Gastroesophageal sphincter (tissue), 4 donors: ENCODE results near the gene ETFRF1. TPM values are rescaled to one million over a fixed set of nuclear protein-coding genes. Genes with fewer than 3 reads are reported as not detected.

Experiments used
- ATAC-seq: fragments of 150-250 bp; one replicate; pipeline ENCODE4 v1.9.1; 2016; ENCODE audit warnings: mild to moderate bottlenecking, moderate library complexity
- H3K27ac ChIP-seq, 4 donors: fragments of 200-600 bp; sonication (generic) in 3 of 4; 1 replicate in 3 of 4; 2 replicates in 1 of 4; pipeline ENCODE4 v1.5.1; 2016 to 2019
- H3K27me3 ChIP-seq: fragments of 200-600 bp; sonication (generic); one replicate; pipeline ENCODE4 v1.5.1; 2019
- H3K36me3 ChIP-seq, 2 donors: fragments of 200-600 bp; sonication (generic); one replicate each; pipeline ENCODE4 v1.5.1; 2019; ENCODE audit warnings: control low read depth in 1 of 2
- H3K4me1 ChIP-seq, 3 donors: fragments of 200-600 bp; sonication (generic); 1 replicate in 2 of 3; 2 replicates in 1 of 3; pipeline ENCODE4 v1.5.1; 2016 to 2019; ENCODE audit warnings: control low read depth in 2 of 3
- H3K4me3 ChIP-seq, 2 donors: fragments of 200-600 bp; sonication (generic); one replicate each; pipeline ENCODE4 v1.5.1; 2019; ENCODE audit warnings: mild to moderate bottlenecking in 1 of 2, moderate library complexity in 1 of 2
- H3K9me3 ChIP-seq, 3 donors: fragments of 200-600 bp; sonication (generic); one replicate each; pipeline ENCODE4 v1.5.1; 2017 to 2019; ENCODE audit warnings: control low read depth in 2 of 3
- EP300 ChIP-seq: sonication (generic); formaldehyde crosslinking; IDR thresholded peaks from one replicate; pipeline ENCODE4 v1.6.1; 2017; ENCODE audit warnings: antibody characterized with exemption, mild to moderate bottlenecking
- POLR2A ChIP-seq, 2 donors: fragments of 450-650 bp; IDR thresholded peaks; one replicate each; pipeline ENCODE4 v1.6.1; 2017; ENCODE audit warnings: antibody characterized with exemption in 2 of 2, mild to moderate bottlenecking in 2 of 2, moderate library complexity in 1 of 2
- POLR2AphosphoS5 ChIP-seq: sonication (generic); formaldehyde crosslinking; IDR thresholded peaks from one replicate; pipeline ENCODE4 v1.6.1; 2017; ENCODE audit warnings: antibody characterized with exemption
- WGBS, 2 donors: methylation state at CpG; one replicate each; pipeline ENCODE4 v1.1.5; 2018; ENCODE audit warnings: low coverage in 1 of 2; 5-methylcytosine and 5-hydroxymethylcytosine counted together
- total RNA-seq, 4 donors: library from RNA; depleted of rRNA; stranded (reverse); fragments of >200 nt; gene quantifications; one replicate each; pipeline ENCODE4 v1.1.0, GENCODE V29; 2016
- TF ChIP-seq, protein P1 (sequence below), 4 experiments: fragments of 200-600 bp in 2 of 4; fragments of 450-650 bp in 2 of 4; sonication (generic) in 1 of 4; IDR thresholded peaks; one replicate each; pipeline ENCODE4 v1.5.1; 2017 to 2019; ENCODE audit warnings: antibody characterized with exemption in 4 of 4, mild to moderate bottlenecking in 2 of 4, moderate library complexity in 2 of 4

ETFRF1 gene
- total RNA-seq, 4 donors from 2014 or later, result 45.8 to 73.8 (median 47.1) TPM

DNA sequence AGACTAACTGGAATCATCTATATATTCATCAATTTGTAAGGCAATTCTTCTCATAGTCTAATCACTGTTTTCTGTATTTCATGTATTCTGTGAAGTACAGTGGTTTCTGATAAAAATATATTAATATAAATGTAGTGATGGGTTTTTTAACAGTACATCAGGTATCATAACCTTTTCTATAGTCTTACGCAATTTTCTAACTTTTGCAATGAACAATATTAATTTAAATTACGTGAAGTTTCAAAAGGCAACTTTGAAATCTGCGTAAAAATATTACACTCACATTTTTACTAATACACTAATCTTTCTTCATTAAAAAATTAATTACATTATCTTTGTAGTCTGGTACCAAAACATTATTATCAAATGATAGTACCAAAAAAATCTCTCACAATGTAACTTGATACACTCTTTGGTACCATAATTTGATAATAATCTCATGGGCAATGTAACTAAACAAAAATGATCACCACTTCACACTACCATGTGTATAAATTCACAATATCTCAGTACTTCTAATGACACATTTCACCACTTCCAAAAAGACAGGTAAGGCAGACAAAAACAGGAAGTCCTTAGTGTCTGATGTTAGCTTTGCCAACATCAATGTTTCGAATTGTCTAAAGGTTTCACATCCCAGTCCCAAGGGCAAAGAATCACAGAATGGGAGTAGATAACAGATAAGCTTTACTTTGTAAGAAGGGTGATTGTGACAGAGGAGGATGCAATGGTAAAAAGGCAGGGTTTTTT, 8.8 kb upstream of the ETFRF1 start:
- H3K36me3 ChIP-seq, result no peaks in the 10 kb centered on the region
- H3K27ac ChIP-seq, result no peak overlapping the region
- no peaks in the 10 kb centered on the region for H3K27me3 ChIP-seq
- no peaks in the 10 kb centered on the region for H3K9me3 ChIP-seq
- no peak overlapping the region for H3K4me3 ChIP-seq
- H3K4me1 ChIP-seq, result no peaks in the 10 kb centered on the region
- no peak for ATAC-seq
- WGBS, 2 donors, result 77 to 89% methylated on average over 4 of the region's 4 CpGs
- TF ChIP-seq, protein P1, sequence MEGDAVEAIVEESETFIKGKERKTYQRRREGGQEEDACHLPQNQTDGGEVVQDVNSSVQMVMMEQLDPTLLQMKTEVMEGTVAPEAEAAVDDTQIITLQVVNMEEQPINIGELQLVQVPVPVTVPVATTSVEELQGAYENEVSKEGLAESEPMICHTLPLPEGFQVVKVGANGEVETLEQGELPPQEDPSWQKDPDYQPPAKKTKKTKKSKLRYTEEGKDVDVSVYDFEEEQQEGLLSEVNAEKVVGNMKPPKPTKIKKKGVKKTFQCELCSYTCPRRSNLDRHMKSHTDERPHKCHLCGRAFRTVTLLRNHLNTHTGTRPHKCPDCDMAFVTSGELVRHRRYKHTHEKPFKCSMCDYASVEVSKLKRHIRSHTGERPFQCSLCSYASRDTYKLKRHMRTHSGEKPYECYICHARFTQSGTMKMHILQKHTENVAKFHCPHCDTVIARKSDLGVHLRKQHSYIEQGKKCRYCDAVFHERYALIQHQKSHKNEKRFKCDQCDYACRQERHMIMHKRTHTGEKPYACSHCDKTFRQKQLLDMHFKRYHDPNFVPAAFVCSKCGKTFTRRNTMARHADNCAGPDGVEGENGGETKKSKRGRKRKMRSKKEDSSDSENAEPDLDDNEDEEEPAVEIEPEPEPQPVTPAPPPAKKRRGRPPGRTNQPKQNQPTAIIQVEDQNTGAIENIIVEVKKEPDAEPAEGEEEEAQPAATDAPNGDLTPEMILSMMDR (IDR thresholded peaks at IDR 0.05), result no peak
- TF ChIP-seq EP300 (no peak), POLR2A (IDR thresholded peaks at IDR 0.05) (no peak), POLR2AphosphoS5 (no peak)

DNA sequence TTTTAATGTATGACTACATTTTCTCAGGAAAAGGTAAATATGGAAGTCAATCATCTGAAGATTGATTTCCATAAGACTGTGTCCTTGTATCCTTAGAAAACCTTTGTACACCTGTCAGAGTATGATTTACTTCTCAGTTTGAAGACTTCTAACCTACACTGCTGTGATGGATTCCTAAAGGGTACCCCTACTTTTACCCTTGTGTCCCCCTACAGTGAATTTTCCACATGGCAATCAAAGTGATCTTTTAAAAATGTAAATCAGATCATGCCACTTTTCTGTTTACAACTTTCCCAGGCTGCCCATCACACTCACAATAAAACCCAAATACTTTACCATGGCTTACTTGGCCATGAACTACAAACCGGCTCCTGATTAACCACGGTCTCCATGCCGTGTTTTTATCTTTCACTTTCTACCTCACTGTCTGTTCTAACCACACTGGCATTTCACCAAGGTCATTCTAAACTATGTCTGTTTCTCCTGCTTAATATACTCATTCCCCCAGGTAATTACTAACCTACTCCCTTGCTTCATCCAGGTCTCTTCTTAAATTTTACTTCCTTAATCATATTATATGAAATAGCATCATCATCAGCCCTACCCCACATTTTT, 8.1 kb upstream of the ETFRF1 start:
- TF ChIP-seq POLR2AphosphoS5 (no peak), EP300 (no peak), POLR2A (IDR thresholded peaks at IDR 0.05) (no peak)
- TF ChIP-seq, protein P1 (IDR thresholded peaks at IDR 0.05), result no peak
- Histone ChIP-seq H3K36me3 (no peaks in the 10 kb centered on the region), H3K4me3 (no peak overlapping the region), H3K27ac (no peak overlapping the region), H3K9me3 (no peaks in the 10 kb centered on the region), H3K4me1 (no peaks in the 10 kb centered on the region), H3K27me3 (no peaks in the 10 kb centered on the region)
- ATAC-seq, result no peak
- WGBS, 2 donors, result 79 to 95% methylated on average over 3 of the region's 3 CpGs

DNA sequence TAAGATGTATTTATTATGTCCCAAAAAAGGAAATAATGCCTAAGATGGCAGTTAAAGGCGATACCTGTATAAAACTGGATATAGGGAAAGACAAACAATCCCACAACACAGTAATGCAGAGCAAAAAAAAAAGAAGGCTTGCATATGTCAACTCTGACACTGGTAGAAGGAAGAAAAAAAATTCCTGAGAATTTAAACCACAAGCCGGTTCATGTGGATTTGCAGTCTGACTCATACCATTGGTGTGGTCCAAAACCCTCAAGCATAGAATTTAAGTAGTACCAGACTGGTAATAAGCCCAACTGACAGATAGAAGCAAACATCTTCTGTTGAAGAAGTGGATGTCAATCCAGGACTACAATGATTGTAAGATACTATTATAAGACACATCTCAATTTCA, 7.3 kb upstream of the ETFRF1 start:
- no peak for TF ChIP-seq EP300
- 69 to 72% methylated on average over 2 of the region's 2 CpGs for WGBS, 2 donors

DNA sequence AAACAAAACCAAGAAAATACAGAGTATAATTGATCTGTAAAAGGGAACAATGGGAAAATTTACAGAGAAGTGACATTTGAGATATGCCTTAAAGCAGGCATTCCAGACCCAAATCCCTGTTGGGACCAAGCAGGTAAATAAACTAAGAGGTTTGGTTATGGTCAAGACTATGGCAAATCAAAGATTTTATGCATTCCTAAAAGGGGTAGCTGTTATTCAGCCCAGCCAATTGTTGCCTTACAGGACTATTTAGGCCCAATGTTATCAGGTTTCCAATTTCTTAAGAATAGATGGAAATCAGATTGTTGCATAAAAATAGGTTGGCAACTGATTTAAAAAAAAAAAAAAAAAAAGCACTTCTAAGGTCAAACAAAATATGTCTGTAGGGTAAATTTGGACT, 5.4 kb upstream of the ETFRF1 start:
- Histone ChIP-seq H3K27ac (no peak overlapping the region), H3K27me3 (no peaks in the 10 kb centered on the region), H3K4me1 (peaks cover 0 to 10% (median 0%) of the 10 kb centered on the region in 3 donors), H3K36me3 (no peaks in the 10 kb centered on the region), H3K9me3 (no peaks in the 10 kb centered on the region), H3K4me3 (no peak overlapping the region)
- ATAC-seq, result no peak
- no peak for TF ChIP-seq EP300
- no peak for TF ChIP-seq POLR2A (IDR thresholded peaks at IDR 0.05)

More for the DNA sequence above, 7.3 kb upstream of the ETFRF1 start:
- Histone ChIP-seq H3K4me3 (no peak overlapping the region), H3K9me3 (no peaks in the 10 kb centered on the region), H3K4me1 (no peaks in the 10 kb centered on the region), H3K27ac (no peak overlapping the region), H3K36me3 (no peaks in the 10 kb centered on the region), H3K27me3 (no peaks in the 10 kb centered on the region)
- ATAC-seq, result no peak

DNA sequence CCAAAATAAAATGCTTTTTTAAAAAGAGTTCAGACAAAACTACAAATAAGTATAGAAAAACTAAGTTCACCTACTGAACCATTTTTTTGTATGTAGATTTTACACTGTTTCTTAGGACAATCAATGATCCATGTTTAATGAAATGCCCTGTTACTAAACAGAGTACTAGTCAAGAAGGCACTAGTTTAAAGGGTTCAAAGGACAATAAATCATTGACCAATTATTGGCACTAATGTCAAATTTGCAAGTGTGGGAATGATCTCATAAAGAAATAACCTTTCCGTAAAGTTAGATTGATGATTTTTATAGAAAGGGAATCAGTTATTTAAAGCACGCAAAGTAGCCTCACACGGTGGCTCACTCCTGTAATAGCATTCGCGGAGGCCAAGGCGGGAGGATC, 4.2 kb upstream of the ETFRF1 start:
- WGBS, 2 donors, result 93 to 94% methylated on average over 6 of the region's 6 CpGs
- Histone ChIP-seq H3K27ac (no peak overlapping the region), H3K9me3 (no peaks in the 10 kb centered on the region), H3K27me3 (no peaks in the 10 kb centered on the region), H3K4me3 (no peak overlapping the region), H3K36me3 (no peaks in the 10 kb centered on the region), H3K4me1 (peaks cover 0 to 14% (median 0%) of the 10 kb centered on the region in 3 donors)
- no peak for ATAC-seq
- TF ChIP-seq POLR2A (IDR thresholded peaks at IDR 0.05) (no peak), POLR2AphosphoS5 (no peak), EP300 (no peak)
- TF ChIP-seq, protein P1 (IDR thresholded peaks at IDR 0.05), result no peak

DNA sequence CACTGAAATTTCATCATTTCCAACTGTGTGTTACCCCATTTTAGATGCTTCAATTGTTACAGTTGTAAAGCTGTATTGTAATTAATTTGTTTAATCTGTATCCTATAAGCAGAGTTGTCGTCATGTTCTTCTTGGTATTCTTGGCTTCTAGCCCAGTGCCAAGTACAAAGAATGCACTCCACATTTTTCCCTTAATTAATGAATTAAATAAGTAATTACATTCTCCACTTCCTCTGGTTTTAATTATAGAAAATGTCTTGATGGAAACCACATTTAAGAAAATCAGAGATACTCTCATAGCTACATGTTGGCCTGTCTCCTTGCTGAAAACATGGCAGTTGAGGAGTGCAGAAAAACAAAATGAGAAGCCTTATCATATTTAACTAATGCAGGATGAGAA, 823 bp upstream of the ETFRF1 start:
- no peak for TF ChIP-seq EP300
- TF ChIP-seq, protein P1 (IDR thresholded peaks at IDR 0.05), result no peak
- TF ChIP-seq POLR2AphosphoS5, result no peak
- no peak for TF ChIP-seq POLR2A (IDR thresholded peaks at IDR 0.05)
- Histone ChIP-seq H3K27me3 (no peaks in the 10 kb centered on the region), H3K27ac (peak overlapping the region in 3 of 4 donors; percentile 92 to 95 (median 93)), H3K4me3 (peak overlapping the region; percentile 71 to 83), H3K4me1 (peaks cover 0 to 26% (median 3%) of the 10 kb centered on the region in 3 donors), H3K9me3 (no peaks in the 10 kb centered on the region), H3K36me3 (no peaks in the 10 kb centered on the region)
- no peak for ATAC-seq
- WGBS, 2 donors, result 0 to 19% methylated on average over 1 of the region's 1 CpG
